ENCODE data around the gene KRTAP2-4.
"Not testable (repeated sequence)": the region's sequence is repeated elsewhere in the genome, so short reads cannot be mapped to it uniquely, and the experiment has no call there.

DNA sequence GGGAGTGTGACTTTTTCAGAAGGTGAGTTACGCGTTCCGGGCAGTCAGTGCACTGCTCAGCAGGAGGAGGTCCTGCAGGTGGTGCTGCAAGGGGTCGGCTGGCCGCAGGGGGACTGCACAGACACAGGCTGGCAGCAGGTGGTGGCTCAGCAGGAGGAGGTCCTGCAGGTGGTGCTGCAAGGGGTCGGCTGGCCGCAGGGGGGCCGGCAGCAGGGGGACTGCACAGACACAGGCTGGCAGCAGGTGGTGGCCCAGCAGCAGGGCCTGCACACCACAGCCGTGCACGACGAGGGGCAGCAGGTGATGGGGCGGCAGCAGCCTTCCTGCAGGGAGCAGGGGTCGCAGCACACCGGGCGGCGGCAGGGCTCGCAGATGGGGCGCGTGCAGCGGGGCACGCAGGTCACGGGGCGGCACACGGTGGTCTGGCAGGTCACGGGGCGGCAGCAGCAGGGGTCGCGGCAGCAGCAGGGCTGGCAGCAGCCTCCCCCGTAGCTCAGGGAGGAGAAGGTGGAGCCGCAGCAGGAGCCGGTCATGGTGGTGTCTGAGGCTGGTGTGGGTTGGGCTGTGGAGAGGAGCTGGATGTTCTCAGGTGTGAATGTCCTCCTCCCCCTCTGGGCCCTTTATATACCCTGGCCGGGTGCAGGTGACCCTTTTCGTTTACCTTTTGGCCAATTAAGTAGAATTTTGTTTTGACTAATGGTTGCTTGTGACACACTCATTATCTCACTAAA, 18.8 kb downstream of the KRTAP2-4 start, which contains the start of gene KRTAP2-1:
- TF ChIP-seq, protein P1, sequence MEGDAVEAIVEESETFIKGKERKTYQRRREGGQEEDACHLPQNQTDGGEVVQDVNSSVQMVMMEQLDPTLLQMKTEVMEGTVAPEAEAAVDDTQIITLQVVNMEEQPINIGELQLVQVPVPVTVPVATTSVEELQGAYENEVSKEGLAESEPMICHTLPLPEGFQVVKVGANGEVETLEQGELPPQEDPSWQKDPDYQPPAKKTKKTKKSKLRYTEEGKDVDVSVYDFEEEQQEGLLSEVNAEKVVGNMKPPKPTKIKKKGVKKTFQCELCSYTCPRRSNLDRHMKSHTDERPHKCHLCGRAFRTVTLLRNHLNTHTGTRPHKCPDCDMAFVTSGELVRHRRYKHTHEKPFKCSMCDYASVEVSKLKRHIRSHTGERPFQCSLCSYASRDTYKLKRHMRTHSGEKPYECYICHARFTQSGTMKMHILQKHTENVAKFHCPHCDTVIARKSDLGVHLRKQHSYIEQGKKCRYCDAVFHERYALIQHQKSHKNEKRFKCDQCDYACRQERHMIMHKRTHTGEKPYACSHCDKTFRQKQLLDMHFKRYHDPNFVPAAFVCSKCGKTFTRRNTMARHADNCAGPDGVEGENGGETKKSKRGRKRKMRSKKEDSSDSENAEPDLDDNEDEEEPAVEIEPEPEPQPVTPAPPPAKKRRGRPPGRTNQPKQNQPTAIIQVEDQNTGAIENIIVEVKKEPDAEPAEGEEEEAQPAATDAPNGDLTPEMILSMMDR (IDR thresholded peaks at IDR 0.05), result not testable (repeated sequence)
- not testable (repeated sequence) for TF ChIP-seq POLR2A, POLR2AphosphoS5 (IDR thresholded peaks at IDR 0.05)
